ENCODE results near the gene NLGN4Y. TPM values are rescaled to one million over a fixed set of nuclear protein-coding genes. Genes with fewer than 3 reads are reported as not detected.
A peak's percentile ranks its signal among the peaks of the same experiment; 100 is the strongest.
"Not testable (repeated sequence)": the region's sequence is repeated elsewhere in the genome, so short reads cannot be mapped to it uniquely, and the experiment has no call there.

NLGN4Y gene
- total RNA-seq, 1 experiment from 2014 or later, result 25.8 TPM

GRCh38 chrY:14834103-14835060 is 310.1 kb downstream of the NLGN4Y start:
- DNase-seq (ENCODE audit: low spot score), result peak; percentile 68

- no peak for DNase-seq (ENCODE audit: low spot score)
Observed at GRCh38 chrY:14837466-14837865, 313.1 kb downstream of the NLGN4Y start.

- no peak for DNase-seq (ENCODE audit: low spot score)
Observed at GRCh38 chrY:14850734-14851133, 326.4 kb downstream of the NLGN4Y start.

GRCh38 chrY:14860448-14860847 is 336.1 kb downstream of the NLGN4Y start:
- no peak for DNase-seq (ENCODE audit: low spot score)

GRCh38 chrY:14861033-14861432 is 336.7 kb downstream of the NLGN4Y start:
- DNase-seq (ENCODE audit: low spot score), result not testable (repeated sequence)

GRCh38 chrY:14871971-14872370 is 347.6 kb downstream of the NLGN4Y start:
- no peak for DNase-seq (ENCODE audit: low spot score)

Data from A172 (cell line).